Small intestine (tissue), 7 donors: Measurements from ENCODE around the gene LEF1. TPM values are rescaled to one million over a fixed set of nuclear protein-coding genes. Genes with fewer than 3 reads are reported as not detected.

Experiments used
- DNase-seq, 2 donors: peaks; one replicate each; pipeline versions ENCODE4 v3.0.0 to v3.0.0-alpha.2; 2013
- FAIRE-seq: peaks from 2 replicates; lab custom pipeline; 2012; peaks lifted over from hg19 to GRCh38; lab: Jason Lieb, UNC
- H3K27ac ChIP-seq, 3 donors: one replicate each; pipeline ENCODE4 v1.5.1; 2013; ENCODE audit warnings: low read length in 2 of 3, mild to moderate bottlenecking in 2 of 3, control low read depth in 1 of 3, inconsistent platforms in 1 of 3, low read depth in 1 of 3, moderate library complexity in 1 of 3
- H3K27me3 ChIP-seq, 3 donors: one replicate each; pipeline ENCODE4 v1.6.1; 2013; ENCODE audit warnings: low read length in 3 of 3, inconsistent platforms in 1 of 3; ENCODE audit not compliant: control insufficient read depth in 3 of 3, insufficient read depth in 3 of 3
- H3K36me3 ChIP-seq, 3 donors: one replicate each; pipeline ENCODE4 v1.6.1; 2013; ENCODE audit warnings: low read length in 3 of 3, inconsistent platforms in 1 of 3, low read depth in 1 of 3, mild to moderate bottlenecking in 1 of 3, moderate library complexity in 1 of 3; ENCODE audit not compliant: control insufficient read depth in 3 of 3, insufficient read depth in 2 of 3
- H3K4me1 ChIP-seq, 3 donors: one replicate each; pipeline ENCODE4 v1.6.1; 2013; ENCODE audit warnings: low read length in 2 of 3, inconsistent platforms in 1 of 3, low read depth in 1 of 3, mild to moderate bottlenecking in 1 of 3, moderate library complexity in 1 of 3; ENCODE audit not compliant: control insufficient read depth in 3 of 3, insufficient read depth in 2 of 3
- H3K4me3 ChIP-seq, 3 donors: one replicate each; pipeline ENCODE4 v1.5.1; 2013; ENCODE audit warnings: low read length in 3 of 3, control low read depth in 1 of 3, inconsistent platforms in 1 of 3, low read depth in 1 of 3, mild to moderate bottlenecking in 1 of 3, moderate library complexity in 1 of 3
- H3K9me3 ChIP-seq, 2 donors: one replicate each; pipeline ENCODE4 v1.6.1; 2013; ENCODE audit warnings: low read depth in 1 of 2, low read length in 1 of 2; ENCODE audit not compliant: control insufficient read depth in 2 of 2, insufficient read depth in 1 of 2
- WGBS, 3 donors: extraction: QIAGEN DNeasy Blood & Tissue Kit; methylation state at CpG; one replicate each; pipeline ENCODE4 v1.1.7; 2013; 5-methylcytosine and 5-hydroxymethylcytosine counted together
- polyA plus RNA-seq, 4 donors: library from polyadenylated mRNA; stranded (reverse) in 3 of 4; unstranded in 1 of 4; fragments of 200-250 nt in 3 of 4; fragments of 120-200 nt in 1 of 4; gene quantifications; one replicate each; pipeline versions ENCODE4 v1.2.1 to v1.2.3, GENCODE V29; 2013
- donor health status: healthy with polysubstance abuse.
- donor health status: control.
- donor health status: control.
- donor health status: Bipolar disorder and iron deficiency.
- donor health status: healthy.

The LEF1 gene
- polyA plus RNA-seq, 4 donors = 0.89 to 5.2 (median 3.7) TPM

- no peak overlapping the region for H3K27ac ChIP-seq
- no peak overlapping the region for H3K4me3 ChIP-seq
- H3K4me1 ChIP-seq = no peaks in the 10 kb centered on the region
- H3K27me3 ChIP-seq = no peaks in the 10 kb centered on the region
- 68 to 85% (median 75%) methylated on average over 7 of the region's 7 CpGs for WGBS, 3 donors
- H3K9me3 ChIP-seq = no peaks in the 10 kb centered on the region
- peak in 1 of 2 donors; percentile 29 for DNase-seq
- FAIRE-seq = no peak
- no peaks in the 10 kb centered on the region for H3K36me3 ChIP-seq
These were observed 13.4 kb downstream of the LEF1 start for GRCh38 chr4:108155373-108155772.

- FAIRE-seq (no peak), DNase-seq (no peak)
- Histone ChIP-seq H3K4me1 (no peaks in the 10 kb centered on the region), H3K36me3 (no peaks in the 10 kb centered on the region), H3K27ac (no peak overlapping the region), H3K9me3 (no peaks in the 10 kb centered on the region), H3K27me3 (no peaks in the 10 kb centered on the region), H3K4me3 (no peak overlapping the region)
- WGBS, 3 donors = 72 to 83% (median 82%) methylated on average over 1 of the region's 1 CpG
These were observed 15.8 kb downstream of the LEF1 start for GRCh38 chr4:108152980-108153379.

DNA sequence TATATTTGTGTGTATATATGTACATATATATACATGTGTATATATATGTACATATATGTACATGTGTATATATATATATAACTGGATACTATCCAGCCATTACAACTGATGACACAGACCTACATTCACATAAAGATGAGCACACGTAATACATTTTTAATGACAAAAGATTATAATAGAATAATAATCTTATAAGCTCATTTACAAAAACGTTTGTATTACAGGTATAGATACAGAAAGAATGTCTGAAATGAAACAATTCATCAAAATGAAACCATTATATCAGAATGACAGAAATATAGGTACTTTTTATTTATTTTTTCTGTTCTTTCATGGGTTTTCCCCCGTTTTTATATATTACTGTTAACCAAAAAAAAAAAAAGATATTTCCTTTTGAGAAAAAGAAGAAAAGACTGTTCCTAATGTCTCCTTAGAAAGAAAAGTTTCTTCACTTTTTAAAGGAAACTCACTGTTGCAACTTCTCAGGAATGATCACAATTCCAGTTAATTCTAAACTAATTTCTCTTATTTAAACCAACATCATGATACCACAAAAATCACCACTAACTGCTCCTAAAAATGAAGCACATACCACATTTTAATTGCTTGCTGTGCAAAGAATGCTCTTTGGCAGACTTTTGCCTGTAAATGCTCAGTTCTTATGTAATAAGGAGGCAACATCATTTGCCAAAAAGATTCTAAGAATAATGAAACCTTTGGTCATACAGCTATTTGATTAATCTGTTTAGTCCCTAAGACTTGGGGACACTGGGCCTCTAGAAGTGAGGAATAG is 18.9 kb downstream of the LEF1 start:
- Histone ChIP-seq H3K4me1 (no peaks in the 10 kb centered on the region), H3K36me3 (no peaks in the 10 kb centered on the region), H3K4me3 (no peak overlapping the region), H3K27me3 (no peaks in the 10 kb centered on the region), H3K9me3 (no peaks in the 10 kb centered on the region), H3K27ac (no peak overlapping the region)
- DNase-seq = no peak
- FAIRE-seq = peak; percentile 62
- 67 to 73% (median 70%) methylated on average over 3 of the region's 3 CpGs for WGBS, 3 donors

GRCh38 chr4:108148316-108148715 is 20.4 kb downstream of the LEF1 start:
- Histone ChIP-seq H3K27ac (no peak overlapping the region), H3K4me1 (no peaks in the 10 kb centered on the region), H3K27me3 (no peaks in the 10 kb centered on the region), H3K9me3 (no peaks in the 10 kb centered on the region), H3K4me3 (no peak overlapping the region), H3K36me3 (no peaks in the 10 kb centered on the region)
- FAIRE-seq (no peak), DNase-seq (no peak)
- 93 to 97% (median 93%) methylated on average over 1 of the region's 1 CpG for WGBS, 3 donors

DNA sequence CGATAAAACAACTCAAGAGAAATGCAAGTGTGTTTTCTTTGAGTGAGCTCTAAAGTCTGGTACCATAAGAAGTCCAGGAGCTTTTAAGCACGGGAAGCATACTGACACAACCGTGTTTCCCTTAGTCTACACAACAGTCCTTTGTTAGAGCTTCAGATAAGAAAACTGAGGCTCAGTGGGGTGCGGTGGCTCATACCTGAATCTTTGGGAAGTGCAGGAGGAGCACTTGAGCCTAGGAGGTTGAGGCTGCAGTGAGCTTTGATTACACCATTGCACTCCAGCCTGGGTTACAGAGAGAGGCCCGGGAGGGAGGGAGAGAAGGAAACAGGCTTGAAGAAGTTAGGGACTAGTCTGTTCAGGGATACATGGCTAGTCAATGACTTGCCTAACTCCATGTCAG is 21.9 kb downstream of the LEF1 start:
- Histone ChIP-seq H3K36me3 (no peaks in the 10 kb centered on the region), H3K4me1 (no peaks in the 10 kb centered on the region), H3K9me3 (no peaks in the 10 kb centered on the region), H3K27ac (no peak overlapping the region), H3K27me3 (no peaks in the 10 kb centered on the region), H3K4me3 (no peak overlapping the region)
- no peak for DNase-seq
- 65 to 70% (median 68%) methylated on average over 5 of the region's 5 CpGs for WGBS, 3 donors
- no peak for FAIRE-seq

DNA sequence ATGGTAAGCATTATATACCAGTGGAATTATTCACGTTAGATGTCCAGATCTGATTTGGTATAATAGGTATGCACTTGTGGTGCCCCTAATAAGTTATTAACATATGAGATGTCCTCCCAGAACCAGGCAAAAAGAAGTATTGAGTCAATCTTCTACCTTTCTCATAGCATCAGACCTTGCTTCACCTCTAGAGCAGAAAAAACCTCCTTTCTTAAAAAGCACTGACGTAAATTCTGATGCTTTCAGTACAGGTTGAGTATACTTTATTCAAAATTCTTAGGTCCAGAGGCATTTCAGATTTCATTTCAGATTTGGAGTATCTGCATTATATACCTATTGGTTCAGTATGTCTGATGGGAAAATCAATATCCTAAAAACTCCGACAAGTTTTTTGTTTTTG is 22.4 kb downstream of the LEF1 start:
- 91 to 96% (median 91%) methylated on average over 3 of the region's 3 CpGs for WGBS, 3 donors
- Histone ChIP-seq H3K36me3 (no peaks in the 10 kb centered on the region), H3K9me3 (no peaks in the 10 kb centered on the region), H3K27me3 (no peaks in the 10 kb centered on the region), H3K27ac (no peak overlapping the region), H3K4me3 (no peak overlapping the region), H3K4me1 (no peaks in the 10 kb centered on the region)
- DNase-seq = no peak
- FAIRE-seq = no peak

DNA sequence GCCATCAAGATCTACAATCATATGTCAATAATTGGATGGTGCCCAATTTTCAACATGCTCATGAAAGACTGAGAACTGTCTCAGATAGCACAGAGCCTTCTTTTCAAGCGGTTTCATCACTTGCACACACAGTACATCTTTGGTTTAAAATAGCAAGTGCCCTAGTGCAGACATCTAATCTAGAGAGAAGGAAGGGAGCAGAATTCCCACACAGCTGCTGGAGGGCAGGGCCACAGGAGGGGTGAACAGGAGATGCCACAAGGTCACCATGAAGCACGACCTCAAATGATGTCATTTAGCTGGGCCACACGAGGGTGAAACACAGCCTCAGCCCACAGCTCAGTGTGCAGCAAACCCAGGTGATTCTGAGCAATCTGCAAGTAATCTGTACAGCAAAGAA is 24.3 kb downstream of the LEF1 start:
- Histone ChIP-seq H3K4me1 (no peaks in the 10 kb centered on the region), H3K27me3 (no peaks in the 10 kb centered on the region), H3K27ac (no peak overlapping the region), H3K36me3 (no peaks in the 10 kb centered on the region), H3K4me3 (no peak overlapping the region), H3K9me3 (no peaks in the 10 kb centered on the region)
- 55 to 59% (median 58%) methylated on average over 3 of the region's 3 CpGs for WGBS, 3 donors
- DNase-seq (no peak), FAIRE-seq (no peak)

GRCh38 chr4:108143515-108143914 is 25.2 kb downstream of the LEF1 start:
- H3K9me3 ChIP-seq = no peaks in the 10 kb centered on the region
- H3K4me1 ChIP-seq = no peaks in the 10 kb centered on the region
- no peak overlapping the region for H3K4me3 ChIP-seq
- H3K36me3 ChIP-seq = no peaks in the 10 kb centered on the region
- no peak for DNase-seq
- no peak for FAIRE-seq
- whole genome bisulfite sequencing, 3 donors = 79 to 91% (median 90%) methylated on average over 4 of the region's 4 CpGs
- no peaks in the 10 kb centered on the region for H3K27me3 ChIP-seq
- no peak overlapping the region for H3K27ac ChIP-seq

DNA sequence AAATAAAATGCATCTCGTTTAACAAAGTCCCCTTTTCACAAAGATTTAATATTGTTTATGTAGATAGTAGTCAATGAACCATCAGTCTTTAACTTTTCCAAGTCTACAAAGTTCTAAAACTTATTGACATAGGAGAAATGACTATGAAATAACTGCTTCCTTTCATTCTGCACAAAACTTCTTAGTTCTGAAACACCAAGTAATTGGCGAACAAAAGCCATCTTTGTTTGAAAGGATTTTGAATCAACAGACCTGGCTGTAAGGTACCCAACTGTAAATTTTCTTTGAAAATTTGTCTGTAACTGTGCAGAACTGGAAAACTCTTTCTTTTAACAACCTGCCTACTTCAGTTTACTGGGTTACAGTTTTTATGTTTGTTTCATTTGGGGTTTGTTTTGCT is 25.9 kb downstream of the LEF1 start:
- no peak for FAIRE-seq
- Histone ChIP-seq H3K9me3 (no peaks in the 10 kb centered on the region), H3K4me1 (no peaks in the 10 kb centered on the region), H3K4me3 (no peak overlapping the region), H3K27ac (no peak overlapping the region), H3K36me3 (no peaks in the 10 kb centered on the region), H3K27me3 (no peaks in the 10 kb centered on the region)
- no peak for DNase-seq
- WGBS, 3 donors = 78 to 87% (median 79%) methylated on average over 2 of the region's 2 CpGs
